GM12874 (cell line): Measurements from ENCODE around the gene MDGA2.

Experiments used
- CTCF ChIP-seq: IDR thresholded peaks from 2 replicates; pipeline ENCODE4 v1.5.1; 2011; ENCODE audit warnings: low read depth, mild to moderate bottlenecking, control low read depth, low read length, moderate library complexity; ENCODE audit not compliant: insufficient read depth

Gene MDGA2

GRCh38 chr14:47490766-47491165 lies 184.6 kb downstream of the MDGA2 start:
- no peak for TF ChIP-seq CTCF

GRCh38 chr14:47490353-47490752 lies 185.1 kb downstream of the MDGA2 start:
- TF ChIP-seq CTCF: no peak

- TF ChIP-seq CTCF: no peak
Measured at GRCh38 chr14:47485421-47485820, 190.0 kb downstream of the MDGA2 start.

- no peak for TF ChIP-seq CTCF
Measured at GRCh38 chr14:47483449-47483848, 192.0 kb downstream of the MDGA2 start.

- TF ChIP-seq CTCF: no peak
Measured at GRCh38 chr14:47471075-47471474, 204.3 kb downstream of the MDGA2 start.

GRCh38 chr14:47466916-47467315 lies 208.5 kb downstream of the MDGA2 start:
- TF ChIP-seq CTCF: no peak

GRCh38 chr14:47454025-47454424 lies 221.4 kb downstream of the MDGA2 start:
- TF ChIP-seq CTCF: no peak

- no peak for TF ChIP-seq CTCF
Measured at GRCh38 chr14:47447076-47447475, 228.3 kb downstream of the MDGA2 start.
